Measurements from ENCODE around the gene FAM9C.

DNA sequence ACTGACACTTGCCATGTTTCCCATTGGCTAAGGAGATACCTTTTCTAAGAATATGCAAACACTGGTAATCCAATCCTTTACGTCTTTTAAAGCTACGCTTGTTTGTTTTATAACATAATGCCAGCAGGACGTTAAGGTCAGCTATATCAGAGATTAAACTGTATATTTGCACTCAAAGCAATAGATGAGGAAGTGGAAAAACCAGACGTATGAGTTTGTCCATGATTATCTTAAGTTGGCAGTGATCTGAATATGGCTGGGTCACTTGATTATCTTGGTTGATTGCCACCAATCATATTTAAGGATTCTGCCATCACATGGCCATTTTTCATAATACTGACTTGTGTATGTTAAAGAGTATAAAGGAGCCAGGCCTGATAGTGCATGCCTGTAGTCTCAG lies 50.1 kb downstream of the FAM9C start:
- TF ChIP-seq CTCF (IDR thresholded peaks at IDR 0.05) (no peak), POLR2A (IDR thresholded peaks at IDR 0.05) (no peak)
